HG02885 (cell line): ENCODE data around the gene ARHGAP6.
A peak's percentile ranks its signal among the peaks of the same experiment; 100 is the strongest.
"Not testable (repeated sequence)": the region's sequence is repeated elsewhere in the genome, so short reads cannot be mapped to it uniquely, and the experiment has no call there.

ENCODE experiments used
- ATAC-seq: cut with Tn5 transposase; IDR thresholded peaks from one replicate; pipeline ENCODE4 v1.9.1; 2021; ENCODE audit warnings: mild to moderate bottlenecking; ENCODE audit not compliant: unreplicated experiment, poor library complexity

The ARHGAP6 gene

DNA sequence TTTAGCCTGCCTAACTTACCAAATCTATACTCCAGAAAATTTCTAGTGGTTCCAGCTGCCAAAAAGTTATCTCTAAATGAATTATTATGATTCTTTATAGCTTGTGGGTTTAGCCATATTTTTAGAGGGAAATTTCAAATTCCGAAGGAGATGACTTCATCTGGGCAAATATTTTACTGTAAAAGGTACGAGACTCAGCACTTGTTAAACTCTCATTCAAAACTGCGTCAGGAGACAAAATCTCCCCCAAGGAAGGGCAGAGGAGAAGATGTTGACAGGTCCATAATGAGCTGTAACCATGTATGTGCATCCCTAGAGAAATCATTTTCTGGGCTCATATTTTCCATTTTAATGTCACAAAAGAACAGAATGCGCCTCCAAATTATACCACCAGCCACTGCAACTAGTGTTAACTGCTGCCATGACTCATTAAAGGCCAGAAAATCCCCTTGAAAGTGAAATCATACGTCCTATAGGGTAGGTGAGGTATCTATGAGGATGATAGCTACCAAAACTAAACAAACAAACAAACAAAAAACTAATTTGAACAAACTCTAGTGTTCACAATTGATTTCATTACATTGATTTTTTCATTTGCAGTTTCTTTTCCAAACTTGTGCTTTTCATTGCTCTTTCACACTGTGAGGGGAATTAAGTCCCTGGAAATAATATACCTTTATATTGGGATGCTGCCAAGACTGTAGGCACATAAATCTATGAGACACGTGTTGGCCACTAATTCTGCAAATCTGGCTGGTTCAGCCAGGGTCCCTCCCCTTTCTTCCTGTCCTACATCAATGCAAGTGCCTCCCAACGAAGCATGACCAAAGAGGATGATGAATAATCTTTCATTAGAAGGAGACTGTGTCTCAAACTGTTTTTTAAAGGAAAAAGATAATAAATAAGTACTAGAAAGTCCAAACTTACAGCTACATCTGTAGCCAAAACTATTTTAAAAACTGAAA, 85.8 kb downstream of the ARHGAP6 start:
- ATAC-seq: no peak

DNA sequence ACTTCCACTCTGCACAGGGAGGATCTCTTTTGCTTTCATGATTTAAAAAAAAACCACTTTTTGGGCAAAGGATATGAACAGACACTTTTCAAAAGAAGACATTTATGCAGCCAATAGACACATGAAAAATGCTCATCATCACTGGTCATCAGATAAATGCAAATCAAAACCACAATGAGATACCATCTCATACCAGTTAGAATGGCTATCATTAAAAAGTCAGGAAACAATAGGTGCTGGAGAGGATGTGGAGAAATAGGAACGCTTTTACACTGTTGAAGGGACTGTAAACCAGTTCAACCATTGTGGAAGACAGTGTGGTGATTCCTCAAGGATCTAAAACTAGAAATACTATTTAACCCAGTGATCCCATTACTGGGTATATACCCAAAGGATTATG, 87.4 kb downstream of the ARHGAP6 start:
- not testable (repeated sequence) for ATAC-seq

GRCh38 chrX:11577603-11578002, 88.1 kb downstream of the ARHGAP6 start:
- no peak for ATAC-seq

- peak; percentile 44 for ATAC-seq
Observed at GRCh38 chrX:11575332-11575731, 90.4 kb downstream of the ARHGAP6 start.

DNA sequence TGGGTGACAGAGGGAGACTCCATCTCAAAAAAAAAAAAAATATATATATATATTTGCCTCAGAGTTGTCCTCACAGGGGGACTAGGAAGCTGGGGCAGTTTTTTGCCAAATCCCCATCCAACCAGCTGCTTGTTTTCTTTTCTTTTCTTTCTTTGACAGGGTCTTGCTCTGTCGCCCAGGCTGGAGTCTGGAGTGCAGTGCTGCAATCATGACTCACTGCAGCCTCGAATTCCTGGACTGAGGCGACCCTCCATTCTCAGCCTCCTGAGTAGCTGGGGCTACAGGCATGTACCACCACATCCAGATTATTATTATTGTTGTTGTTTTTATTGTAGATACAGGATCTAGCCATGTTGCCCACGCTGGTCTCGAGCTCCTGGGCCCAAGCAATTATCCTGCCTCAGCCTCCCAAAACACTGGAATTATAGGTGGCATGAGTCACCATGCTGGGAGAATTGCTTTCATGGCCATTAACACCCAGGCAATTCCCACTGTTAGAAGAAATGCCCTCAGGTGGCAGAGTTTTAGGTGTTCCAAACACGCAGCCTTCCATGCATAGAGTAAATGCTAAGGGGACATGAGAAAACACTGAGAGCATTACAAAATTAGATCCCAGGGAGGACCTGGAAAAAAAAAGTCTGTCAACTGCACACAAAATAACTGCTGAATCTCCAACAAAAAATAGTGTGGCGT, 98.0 kb downstream of the ARHGAP6 start:
- ATAC-seq: no peak

DNA sequence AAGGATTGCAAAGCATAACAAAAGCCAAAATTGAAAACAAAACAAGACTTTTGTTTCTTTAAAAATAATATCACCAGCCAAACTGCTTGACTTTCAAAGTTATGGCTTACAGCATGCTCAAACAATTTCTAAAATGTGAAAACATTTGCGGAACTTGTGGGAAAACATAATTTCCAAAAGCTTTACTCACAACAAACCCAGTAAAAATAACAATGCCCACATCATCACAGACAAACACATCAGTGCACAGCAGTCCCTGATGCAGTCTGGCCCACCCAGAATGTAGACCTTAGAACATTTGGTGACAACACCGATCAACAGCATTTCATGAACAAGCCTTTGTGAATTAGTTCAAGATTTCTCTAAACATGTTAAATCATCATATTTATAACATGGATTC, 98.9 kb downstream of the ARHGAP6 start:
- ATAC-seq: no peak

DNA sequence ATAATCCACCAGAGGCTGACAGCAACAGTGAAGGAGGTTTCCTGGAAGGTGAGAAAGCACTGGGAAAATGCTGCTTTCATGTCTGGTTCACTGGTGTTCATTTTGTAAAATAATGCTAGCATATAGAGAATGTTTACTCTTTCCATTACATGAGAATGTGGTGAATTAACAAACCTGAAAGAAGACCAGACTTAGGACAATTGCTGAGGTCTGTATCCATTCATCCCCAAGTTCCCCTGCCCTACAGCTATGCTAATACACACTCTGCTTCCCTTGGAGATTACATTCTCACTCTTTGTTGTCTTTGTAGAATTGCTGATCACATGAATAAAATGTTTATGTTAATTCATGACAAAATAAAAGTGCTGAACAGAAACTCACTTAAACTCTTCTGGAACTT, 99.5 kb downstream of the ARHGAP6 start:
- no peak for ATAC-seq

- no peak for ATAC-seq
Observed at GRCh38 chrX:11564546-11564945, 101.2 kb downstream of the ARHGAP6 start.

DNA sequence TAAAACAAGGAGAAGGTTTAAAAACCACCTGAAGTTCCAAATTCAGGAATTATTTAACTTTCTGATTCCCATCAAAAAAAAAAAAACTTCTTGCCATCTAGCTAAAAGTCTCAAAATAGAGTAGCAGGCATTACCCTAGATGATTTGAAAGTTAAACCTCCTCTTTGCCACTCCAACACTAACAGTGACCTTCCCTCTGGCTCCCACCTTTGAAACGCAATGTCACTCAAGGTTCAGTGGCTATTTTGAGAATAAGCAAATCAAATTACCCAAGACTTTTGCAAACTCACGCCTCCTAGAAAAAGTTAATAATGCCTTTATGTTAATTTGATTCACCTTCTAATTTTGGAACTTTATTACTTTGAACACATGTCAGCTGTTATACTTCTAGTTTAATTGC, 103.2 kb downstream of the ARHGAP6 start:
- no peak for ATAC-seq

- ATAC-seq: no peak
Observed at GRCh38 chrX:11558972-11559371, 106.7 kb downstream of the ARHGAP6 start.

DNA sequence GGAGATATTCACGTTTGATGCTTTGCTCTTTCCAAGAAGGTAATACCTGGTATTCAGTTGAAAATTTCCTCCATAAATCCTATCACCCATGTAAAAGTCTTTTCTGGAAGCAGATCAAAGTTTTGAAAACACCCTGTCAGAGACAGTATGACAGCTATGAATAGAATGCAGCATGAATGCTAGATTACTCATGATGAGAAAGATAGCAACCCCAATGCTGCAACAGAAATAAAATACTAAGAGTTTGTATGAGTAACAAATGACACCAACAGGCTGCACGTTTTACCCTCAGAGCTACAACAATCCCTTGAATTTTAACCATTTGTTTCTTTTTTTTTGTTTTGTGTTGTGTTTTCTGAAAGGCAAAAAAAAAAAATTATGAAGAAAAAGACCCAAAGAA, 108.6 kb downstream of the ARHGAP6 start:
- no peak for ATAC-seq

GRCh38 chrX:11555759-11556158, 110.0 kb downstream of the ARHGAP6 start:
- ATAC-seq: no peak

DNA sequence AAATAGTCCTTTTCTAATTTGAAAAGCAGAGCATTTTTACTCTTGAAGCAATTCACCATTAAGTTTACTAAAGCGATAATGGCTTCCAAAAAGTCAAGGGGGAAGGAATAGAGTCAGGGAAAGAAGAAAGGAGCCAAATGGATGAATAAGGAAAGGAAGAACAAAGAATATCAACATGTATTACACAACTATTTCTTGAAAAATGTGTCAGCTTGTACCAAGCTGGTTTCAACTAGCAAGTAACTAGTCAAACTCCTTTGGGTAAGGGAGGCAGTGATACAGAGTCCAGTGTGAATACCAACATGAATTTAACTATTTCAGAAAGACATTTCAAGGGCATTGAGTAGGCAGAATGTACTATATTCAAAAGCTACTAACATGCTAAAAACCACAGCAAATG, 112.1 kb downstream of the ARHGAP6 start:
- no peak for ATAC-seq

DNA sequence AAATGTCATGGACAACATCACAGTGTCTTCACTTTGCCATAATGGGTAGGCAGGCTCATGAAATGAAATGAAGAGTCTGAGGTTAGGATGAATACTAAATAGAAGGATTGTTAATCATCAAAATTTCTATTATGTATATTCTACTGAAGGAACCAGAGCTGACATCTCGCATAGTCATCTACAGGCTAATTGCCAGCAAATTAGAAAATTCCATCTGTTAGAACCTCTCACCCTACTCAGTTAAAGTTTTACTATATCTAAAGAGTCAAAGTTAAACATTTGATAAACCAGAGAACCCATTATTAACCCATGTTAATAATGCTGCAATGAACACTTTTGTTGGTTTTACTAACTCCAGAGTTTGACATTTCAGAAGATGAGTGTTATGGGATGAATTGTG, 114.6 kb downstream of the ARHGAP6 start:
- ATAC-seq: no peak

- ATAC-seq: no peak
Observed at GRCh38 chrX:11546917-11547316, 118.8 kb downstream of the ARHGAP6 start.

- no peak for ATAC-seq
Observed at GRCh38 chrX:11543249-11543648, 122.5 kb downstream of the ARHGAP6 start.

DNA sequence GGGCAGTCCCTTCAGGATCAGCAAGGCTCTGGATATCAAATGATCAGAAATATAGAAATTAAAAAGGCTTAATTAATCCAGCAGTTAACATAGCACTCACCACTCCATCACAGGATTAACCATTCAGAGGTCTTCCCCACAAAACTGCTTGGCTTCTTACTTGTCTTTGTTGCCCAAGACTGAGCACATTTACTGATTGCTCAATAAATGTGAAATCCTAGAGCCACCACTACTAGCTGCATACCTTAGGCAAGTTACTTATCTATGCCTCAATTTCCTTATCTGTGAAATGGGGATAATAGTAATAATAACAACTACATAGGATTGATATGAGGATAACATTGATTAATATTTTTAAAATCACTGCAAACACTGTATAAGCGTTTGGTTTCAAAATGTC, 124.2 kb downstream of the ARHGAP6 start:
- no peak for ATAC-seq

DNA sequence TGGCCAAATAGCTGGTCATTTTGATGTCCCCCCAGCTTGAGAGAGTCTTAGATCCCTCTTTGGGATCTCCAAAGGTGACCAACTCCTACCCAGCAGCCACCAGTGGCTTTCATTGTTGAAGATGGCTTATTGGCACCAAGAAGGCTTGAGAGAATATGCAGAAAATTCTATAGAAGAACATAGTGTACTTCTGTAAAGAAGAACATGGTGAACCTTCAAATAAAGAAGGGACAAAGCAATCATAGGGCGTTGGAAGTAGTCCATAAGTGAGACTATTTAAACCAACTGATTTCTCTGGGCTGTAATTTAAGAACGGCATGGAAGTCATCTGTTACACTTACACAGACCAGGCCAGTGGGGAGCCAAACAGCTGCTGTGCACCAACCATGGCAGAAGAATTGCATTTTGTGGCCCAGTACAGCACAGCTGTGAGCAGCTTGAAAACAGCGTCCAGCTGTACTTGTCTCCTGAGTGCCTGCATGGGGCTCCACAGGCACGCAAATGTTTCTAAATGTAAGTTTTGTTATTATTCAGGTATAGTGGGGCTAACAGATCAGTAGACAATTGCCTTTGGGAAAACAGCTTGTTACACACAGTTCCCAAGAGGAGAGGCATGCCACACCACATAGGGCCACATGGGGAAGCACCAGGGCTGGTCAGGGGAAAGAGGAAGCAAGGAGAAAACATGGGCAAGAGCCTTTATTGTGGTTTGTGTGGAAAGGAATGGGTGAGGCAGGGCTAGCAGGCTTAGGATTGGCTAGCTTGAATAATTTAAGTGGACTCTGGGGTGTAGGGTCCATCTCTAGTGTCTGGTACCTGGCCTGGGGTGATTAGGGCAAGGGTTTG, 125.0 kb downstream of the ARHGAP6 start:
- peak; percentile 80 for ATAC-seq

- ATAC-seq: no peak
Observed at GRCh38 chrX:11537141-11537540, 128.6 kb downstream of the ARHGAP6 start.

DNA sequence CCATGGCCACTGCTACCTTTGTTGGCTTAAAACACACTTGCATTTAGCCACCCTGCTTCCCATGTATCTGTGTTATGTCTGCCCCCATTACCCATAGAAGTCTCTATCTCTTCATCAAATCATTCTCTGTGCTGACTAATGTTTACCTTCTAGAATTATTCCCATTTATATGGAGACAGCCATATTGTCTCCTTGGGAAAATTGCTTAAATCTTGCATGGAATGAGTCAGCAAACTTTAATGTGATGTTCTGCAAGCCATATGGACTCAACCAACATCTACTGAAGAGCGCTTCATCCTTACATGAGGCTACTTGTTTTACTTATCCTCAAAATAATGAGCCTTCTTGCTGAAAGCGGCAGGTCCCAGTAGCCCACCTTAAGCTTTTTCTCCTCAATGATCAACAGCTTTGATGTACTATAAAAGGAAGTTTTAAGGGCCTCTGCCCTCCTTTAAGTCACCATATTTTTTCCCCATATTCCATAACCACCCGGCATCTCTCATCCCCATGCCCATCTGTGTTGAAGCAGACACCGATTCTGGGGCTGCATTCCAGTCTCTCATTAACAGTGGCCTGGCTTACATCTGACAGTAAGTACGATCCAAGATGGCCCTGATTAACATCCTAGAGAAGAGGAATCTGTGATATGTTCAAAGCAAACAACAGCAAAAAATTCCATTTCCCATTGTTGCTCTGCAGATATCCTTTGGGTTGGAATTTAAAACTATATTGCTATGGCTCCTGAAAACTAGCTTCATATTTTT, 130.4 kb downstream of the ARHGAP6 start:
- ATAC-seq: no peak
